ENCODE data around the gene SH3BP5L.

Gene SH3BP5L

DNA sequence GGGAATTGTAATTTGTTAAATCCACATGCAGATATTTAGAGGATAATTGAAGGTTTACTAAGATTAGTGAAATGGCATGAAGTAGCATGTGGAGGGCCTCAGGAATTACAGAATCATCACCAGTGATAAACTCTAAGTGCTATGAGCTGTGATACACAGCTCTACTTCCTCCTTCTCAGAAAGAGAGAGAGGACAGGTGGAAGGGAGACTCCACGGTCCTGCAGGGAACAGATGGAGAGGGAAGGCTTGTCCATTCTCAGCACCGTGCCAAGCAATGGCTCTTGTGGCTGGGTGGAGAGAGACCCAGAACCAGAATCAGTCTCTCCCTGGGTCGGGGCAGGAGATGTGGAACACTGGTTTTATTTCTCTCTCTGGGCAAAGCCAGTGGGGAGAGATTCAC lies 42.3 kb downstream of the SH3BP5L start:
- Histone ChIP-seq H4K5ac (ENCODE audit: low read length) (no peak overlapping the region), H3K4me1 (ENCODE audit: control insufficient read depth, low read depth, low read length) (no peaks in the 10 kb centered on the region), H4K8ac (ENCODE audit: low read depth, low read length) (no peak overlapping the region), H2AK5ac (ENCODE audit: low read length) (no peak overlapping the region), H3K4ac (ENCODE audit: low read depth, low read length) (no peak overlapping the region), H3K23ac (ENCODE audit: low read length) (no peak overlapping the region), H3K27me3 (ENCODE audit: insufficient read depth, low read length, poor library complexity) (no peaks in the 10 kb centered on the region), H2BK15ac (replicated peaks; ENCODE audit: low read depth) (no peak overlapping the region), H3K56ac (ENCODE audit: low read length) (no peak overlapping the region), H3K18ac (ENCODE audit: low read length) (no peak overlapping the region), H3K36me3 (ENCODE audit: control insufficient read depth, insufficient read depth, low read length) (no peaks in the 10 kb centered on the region), H3K27ac (ENCODE audit: low read depth, low read length) (no peak overlapping the region), H2BK5ac (ENCODE audit: low read length) (no peak overlapping the region), H2BK120ac (ENCODE audit: low read depth, low read length) (no peak overlapping the region), H3K79me2 (ENCODE audit: control insufficient read depth, insufficient read depth, low read length) (no peaks in the 10 kb centered on the region), H3K4me3 (ENCODE audit: low read length) (no peak overlapping the region), H3K9ac (ENCODE audit: low read length) (no peak overlapping the region), H3K4me2 (ENCODE audit: low read length) (no peak overlapping the region), H3K79me1 (ENCODE audit: low read length) (no peaks in the 10 kb centered on the region)
- WGBS (ENCODE audit: extremely low coverage, insufficient coverage, low lambda C conversion rate), result no CpG with 5 or more reads among the region's 3 CpGs
- no peak for DNase-seq

- Histone ChIP-seq H3K56ac (ENCODE audit: low read length) (no peak overlapping the region), H3K36me3 (ENCODE audit: control insufficient read depth, insufficient read depth, low read length) (no peaks in the 10 kb centered on the region), H2BK5ac (ENCODE audit: low read length) (no peak overlapping the region)
These were observed 43.1 kb downstream of the SH3BP5L start for GRCh38 chr1:248782416-248783141.

GRCh38 chr1:248779350-248779749 lies 46.4 kb downstream of the SH3BP5L start:
- no peaks in the 10 kb centered on the region for H3K79me2 ChIP-seq (ENCODE audit: control insufficient read depth, insufficient read depth, low read length)
- no peak overlapping the region for H3K4ac ChIP-seq (ENCODE audit: low read depth, low read length)
- H3K23ac ChIP-seq (ENCODE audit: low read length), result no peak overlapping the region
- H3K18ac ChIP-seq (ENCODE audit: low read length), result no peak overlapping the region
- no CpG with 5 or more reads among the region's 2 CpGs for WGBS (ENCODE audit: extremely low coverage, insufficient coverage, low lambda C conversion rate)
- no peak overlapping the region for H4K5ac ChIP-seq (ENCODE audit: low read length)
- no peak overlapping the region for H2AK5ac ChIP-seq (ENCODE audit: low read length)
- H3K4me3 ChIP-seq (ENCODE audit: low read length), result no peak overlapping the region
- no peak overlapping the region for H2BK5ac ChIP-seq (ENCODE audit: low read length)
- H3K27ac ChIP-seq (ENCODE audit: low read depth, low read length), result no peak overlapping the region
- no peak overlapping the region for H3K9ac ChIP-seq (ENCODE audit: low read length)
- H3K4me2 ChIP-seq (ENCODE audit: low read length), result no peak overlapping the region
- H3K36me3 ChIP-seq (ENCODE audit: control insufficient read depth, insufficient read depth, low read length), result no peaks in the 10 kb centered on the region
- no peaks in the 10 kb centered on the region for H3K4me1 ChIP-seq (ENCODE audit: control insufficient read depth, low read depth, low read length)
- H2BK15ac ChIP-seq (replicated peaks; ENCODE audit: low read depth), result no peak overlapping the region
- H4K8ac ChIP-seq (ENCODE audit: low read depth, low read length), result no peak overlapping the region
- H3K56ac ChIP-seq (ENCODE audit: low read length), result no peak overlapping the region
- H3K79me1 ChIP-seq (ENCODE audit: low read length), result no peaks in the 10 kb centered on the region
- H2BK120ac ChIP-seq (ENCODE audit: low read depth, low read length), result no peak overlapping the region
- H3K27me3 ChIP-seq (ENCODE audit: insufficient read depth, low read length, poor library complexity), result no peaks in the 10 kb centered on the region
- DNase-seq, result no peak

More at GRCh38 chr1:248782416-248783141, 43.1 kb downstream of the SH3BP5L start:
- Histone ChIP-seq H3K4ac (ENCODE audit: low read depth, low read length) (no peak overlapping the region), H3K23ac (ENCODE audit: low read length) (no peak overlapping the region), H2AK5ac (ENCODE audit: low read length) (no peak overlapping the region), H3K4me2 (ENCODE audit: low read length) (no peak overlapping the region), H2BK120ac (ENCODE audit: low read depth, low read length) (no peak overlapping the region), H3K27me3 (ENCODE audit: insufficient read depth, low read length, poor library complexity) (no peaks in the 10 kb centered on the region), H3K4me1 (ENCODE audit: control insufficient read depth, low read depth, low read length) (no peaks in the 10 kb centered on the region), H3K79me1 (ENCODE audit: low read length) (no peaks in the 10 kb centered on the region), H3K9ac (ENCODE audit: low read length) (no peak overlapping the region), H2BK15ac (replicated peaks; ENCODE audit: low read depth) (no peak overlapping the region), H3K18ac (ENCODE audit: low read length) (no peak overlapping the region), H3K79me2 (ENCODE audit: control insufficient read depth, insufficient read depth, low read length) (no peaks in the 10 kb centered on the region), H3K4me3 (ENCODE audit: low read length) (no peak overlapping the region), H3K27ac (ENCODE audit: low read depth, low read length) (no peak overlapping the region), H4K5ac (ENCODE audit: low read length) (no peak overlapping the region), H4K8ac (ENCODE audit: low read depth, low read length) (no peak overlapping the region)
- no CpG with 5 or more reads among the region's 16 CpGs for WGBS (ENCODE audit: extremely low coverage, insufficient coverage, low lambda C conversion rate)
- no peak for DNase-seq

GRCh38 chr1:248778906-248779305 lies 46.8 kb downstream of the SH3BP5L start:
- Histone ChIP-seq H4K8ac (ENCODE audit: low read depth, low read length) (no peak overlapping the region), H3K23ac (ENCODE audit: low read length) (no peak overlapping the region), H3K4me2 (ENCODE audit: low read length) (no peak overlapping the region), H3K27me3 (ENCODE audit: insufficient read depth, low read length, poor library complexity) (no peaks in the 10 kb centered on the region), H3K18ac (ENCODE audit: low read length) (no peak overlapping the region), H2BK120ac (ENCODE audit: low read depth, low read length) (no peak overlapping the region), H2BK5ac (ENCODE audit: low read length) (no peak overlapping the region), H4K5ac (ENCODE audit: low read length) (no peak overlapping the region), H3K36me3 (ENCODE audit: control insufficient read depth, insufficient read depth, low read length) (no peaks in the 10 kb centered on the region), H2BK15ac (replicated peaks; ENCODE audit: low read depth) (no peak overlapping the region), H3K79me2 (ENCODE audit: control insufficient read depth, insufficient read depth, low read length) (no peaks in the 10 kb centered on the region), H3K27ac (ENCODE audit: low read depth, low read length) (no peak overlapping the region), H3K79me1 (ENCODE audit: low read length) (no peaks in the 10 kb centered on the region), H3K9ac (ENCODE audit: low read length) (no peak overlapping the region), H2AK5ac (ENCODE audit: low read length) (no peak overlapping the region), H3K4me3 (ENCODE audit: low read length) (no peak overlapping the region), H3K56ac (ENCODE audit: low read length) (no peak overlapping the region), H3K4me1 (ENCODE audit: control insufficient read depth, low read depth, low read length) (no peaks in the 10 kb centered on the region), H3K4ac (ENCODE audit: low read depth, low read length) (no peak overlapping the region)
- WGBS (ENCODE audit: extremely low coverage, insufficient coverage, low lambda C conversion rate), result no CpG with 5 or more reads among the region's 2 CpGs
- DNase-seq, result no peak

GRCh38 chr1:248776991-248777390 lies 48.7 kb downstream of the SH3BP5L start:
- no peak overlapping the region for H2BK120ac ChIP-seq (ENCODE audit: low read depth, low read length)
- H3K27ac ChIP-seq (ENCODE audit: low read depth, low read length), result no peak overlapping the region
- H2BK15ac ChIP-seq (replicated peaks; ENCODE audit: low read depth), result no peak overlapping the region
- H3K4ac ChIP-seq (ENCODE audit: low read depth, low read length), result no peak overlapping the region
- DNase-seq, result no peak
- no peak overlapping the region for H4K5ac ChIP-seq (ENCODE audit: low read length)
- H3K4me2 ChIP-seq (ENCODE audit: low read length), result no peak overlapping the region
- H3K9ac ChIP-seq (ENCODE audit: low read length), result no peak overlapping the region
- no peak overlapping the region for H4K8ac ChIP-seq (ENCODE audit: low read depth, low read length)
- no peak overlapping the region for H3K4me3 ChIP-seq (ENCODE audit: low read length)
- H3K79me2 ChIP-seq (ENCODE audit: control insufficient read depth, insufficient read depth, low read length), result no peaks in the 10 kb centered on the region
- no peak overlapping the region for H2BK5ac ChIP-seq (ENCODE audit: low read length)
- no peaks in the 10 kb centered on the region for H3K4me1 ChIP-seq (ENCODE audit: control insufficient read depth, low read depth, low read length)
- H3K79me1 ChIP-seq (ENCODE audit: low read length), result no peaks in the 10 kb centered on the region
- H3K27me3 ChIP-seq (ENCODE audit: insufficient read depth, low read length, poor library complexity), result no peaks in the 10 kb centered on the region
- H3K18ac ChIP-seq (ENCODE audit: low read length), result no peak overlapping the region
- no peaks in the 10 kb centered on the region for H3K36me3 ChIP-seq (ENCODE audit: control insufficient read depth, insufficient read depth, low read length)
- no peak overlapping the region for H3K56ac ChIP-seq (ENCODE audit: low read length)
- H2AK5ac ChIP-seq (ENCODE audit: low read length), result no peak overlapping the region
- H3K23ac ChIP-seq (ENCODE audit: low read length), result no peak overlapping the region

DNA sequence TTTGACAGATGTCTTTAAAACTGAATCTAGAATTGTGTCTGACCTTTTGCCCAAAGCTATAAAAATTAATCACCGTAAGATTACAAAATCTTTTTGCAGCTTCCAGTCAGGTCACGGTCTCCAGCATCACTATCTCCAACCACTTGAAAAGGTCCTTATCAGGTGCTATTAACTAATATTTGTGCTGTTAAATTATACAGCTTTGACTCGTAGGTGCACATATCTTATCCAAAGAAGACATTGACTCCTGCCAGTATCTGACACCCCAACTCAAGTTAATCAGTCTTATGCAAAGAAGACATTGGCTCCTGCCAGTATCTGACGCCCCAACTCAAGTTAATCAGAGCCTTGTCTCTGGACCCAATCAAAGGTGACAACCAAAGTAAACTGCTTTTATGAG lies 50.3 kb downstream of the SH3BP5L start:
- Histone ChIP-seq H3K4ac (ENCODE audit: low read depth, low read length) (no peak overlapping the region), H3K4me3 (ENCODE audit: low read length) (no peak overlapping the region), H4K5ac (ENCODE audit: low read length) (no peak overlapping the region), H3K4me2 (ENCODE audit: low read length) (no peak overlapping the region), H2BK120ac (ENCODE audit: low read depth, low read length) (no peak overlapping the region), H2BK15ac (replicated peaks; ENCODE audit: low read depth) (no peak overlapping the region), H3K18ac (ENCODE audit: low read length) (no peak overlapping the region), H3K79me2 (ENCODE audit: control insufficient read depth, insufficient read depth, low read length) (no peaks in the 10 kb centered on the region), H2BK5ac (ENCODE audit: low read length) (no peak overlapping the region), H3K9ac (ENCODE audit: low read length) (no peak overlapping the region), H3K27ac (ENCODE audit: low read depth, low read length) (no peak overlapping the region), H3K27me3 (ENCODE audit: insufficient read depth, low read length, poor library complexity) (no peaks in the 10 kb centered on the region), H3K36me3 (ENCODE audit: control insufficient read depth, insufficient read depth, low read length) (no peaks in the 10 kb centered on the region), H3K56ac (ENCODE audit: low read length) (no peak overlapping the region), H3K4me1 (ENCODE audit: control insufficient read depth, low read depth, low read length) (no peaks in the 10 kb centered on the region), H2AK5ac (ENCODE audit: low read length) (no peak overlapping the region), H4K8ac (ENCODE audit: low read depth, low read length) (no peak overlapping the region), H3K79me1 (ENCODE audit: low read length) (no peaks in the 10 kb centered on the region), H3K23ac (ENCODE audit: low read length) (no peak overlapping the region)
- no CpG with 5 or more reads among the region's 4 CpGs for WGBS (ENCODE audit: extremely low coverage, insufficient coverage, low lambda C conversion rate)
- DNase-seq, result no peak

All from mesendoderm (in vitro differentiated cells).